Memory B cell (primary cell): Measurements from ENCODE around the gene CPT2.

Source experiments
- ATAC-seq: fragments of 150-1000 bp; cut with Tn5 transposase; 2 replicates; pipeline ENCODE4 v1.10.0; 2021; ENCODE audit warnings: low read depth, mild to moderate bottlenecking, moderate library complexity
- DNase-seq, 2 donors: peaks; one replicate each; pipeline ENCODE4 v3.0.0; 2022; ENCODE audit warnings: low spot score in 2 of 2
- H3K27ac Mint-ChIP-seq: one replicate; pipeline ENCODE4 v1.8.0; 2022; ENCODE audit warnings: mild to moderate bottlenecking, moderate library complexity, mixed read lengths
- H3K27me3 Mint-ChIP-seq: one replicate; pipeline ENCODE4 v1.8.0; 2022; ENCODE audit warnings: mixed read lengths
- H3K36me3 Mint-ChIP-seq: one replicate; pipeline ENCODE4 v1.8.0; 2022; ENCODE audit warnings: mild to moderate bottlenecking, mixed read lengths
- H3K4me1 Mint-ChIP-seq: one replicate; pipeline ENCODE4 v1.8.0; 2022; ENCODE audit warnings: mixed read lengths
- H3K4me3 Mint-ChIP-seq: one replicate; pipeline ENCODE4 v1.8.0; 2022; ENCODE audit warnings: mild to moderate bottlenecking, moderate library complexity, mixed read lengths
- H3K9me3 Mint-ChIP-seq: one replicate; pipeline ENCODE4 v1.8.0; 2022; ENCODE audit warnings: mixed read lengths

Gene CPT2

GRCh38 chr1:53214376-53214940 lies 17.8 kb downstream of the CPT2 start:
- DNase-seq (no peak), ATAC-seq (no peak)
- no peak overlapping the region for H3K4me3 Mint-ChIP-seq
- no peak overlapping the region for H3K27ac Mint-ChIP-seq
- H3K27me3 Mint-ChIP-seq = no peaks in the 10 kb centered on the region
- peaks cover under 1% of the 10 kb centered on the region for H3K4me1 Mint-ChIP-seq
- H3K36me3 Mint-ChIP-seq = peaks cover 35% of the 10 kb centered on the region
- no peaks in the 10 kb centered on the region for H3K9me3 Mint-ChIP-seq

- no peak for ATAC-seq
- H3K27me3 Mint-ChIP-seq = no peaks in the 10 kb centered on the region
- no peak overlapping the region for H3K4me3 Mint-ChIP-seq
- H3K4me1 Mint-ChIP-seq = peaks cover 14% of the 10 kb centered on the region
- no peaks in the 10 kb centered on the region for H3K9me3 Mint-ChIP-seq
- DNase-seq = no peak
- peaks cover 14% of the 10 kb centered on the region for H3K36me3 Mint-ChIP-seq
- H3K27ac Mint-ChIP-seq = peak overlapping the region; percentile 69
Measured at GRCh38 chr1:53218201-53218600, 21.6 kb downstream of the CPT2 start.

GRCh38 chr1:53219711-53220110 lies 23.1 kb downstream of the CPT2 start:
- Mint-ChIP-seq H3K4me3 (peak overlapping the region; percentile 93), H3K36me3 (peaks cover 9% of the 10 kb centered on the region)
- no peak for ATAC-seq

GRCh38 chr1:53220171-53220961 lies 23.7 kb downstream of the CPT2 start, which contains the start of gene CZIB:
TSS of gene CZIB (minus strand) at chr1:53220634. CDS start at chr1:53220575, 59 bp downstream.
- peak; percentile 90 for ATAC-seq
- no peaks in the 10 kb centered on the region for H3K27me3 Mint-ChIP-seq
- peak; percentile 91 to 98 for DNase-seq
- peak within 1 kb of the TSS; percentile 97 for H3K27ac Mint-ChIP-seq
- peaks cover 9% of the 10 kb centered on the region for H3K36me3 Mint-ChIP-seq
- peak within 1 kb of the TSS; percentile 93 for H3K4me3 Mint-ChIP-seq
- no peaks in the 10 kb centered on the region for H3K9me3 Mint-ChIP-seq
- H3K4me1 Mint-ChIP-seq = peaks cover 14% of the 10 kb centered on the region

More at GRCh38 chr1:53219711-53220110, 23.1 kb downstream of the CPT2 start:
- H3K27ac Mint-ChIP-seq = peak overlapping the region; percentile 97
- H3K4me1 Mint-ChIP-seq = peaks cover 14% of the 10 kb centered on the region
- no peaks in the 10 kb centered on the region for H3K27me3 Mint-ChIP-seq
- DNase-seq = no peak
- H3K9me3 Mint-ChIP-seq = no peaks in the 10 kb centered on the region

- DNase-seq (no peak), ATAC-seq (no peak)
- Mint-ChIP-seq H3K27ac (peak overlapping the region; percentile 97), H3K4me1 (peaks cover 14% of the 10 kb centered on the region), H3K36me3 (peaks cover 9% of the 10 kb centered on the region), H3K4me3 (peak overlapping the region; percentile 93), H3K9me3 (no peaks in the 10 kb centered on the region), H3K27me3 (no peaks in the 10 kb centered on the region)
Measured at GRCh38 chr1:53220962-53221286, 24.3 kb downstream of the CPT2 start.

- DNase-seq (no peak), ATAC-seq (no peak)
- H3K27ac Mint-ChIP-seq = peak overlapping the region; percentile 98
- H3K36me3 Mint-ChIP-seq = peaks cover 14% of the 10 kb centered on the region
- no peaks in the 10 kb centered on the region for H3K9me3 Mint-ChIP-seq
- no peaks in the 10 kb centered on the region for H3K27me3 Mint-ChIP-seq
- peak overlapping the region; percentile 99 for H3K4me3 Mint-ChIP-seq
- H3K4me1 Mint-ChIP-seq = peaks cover 20% of the 10 kb centered on the region
Measured at GRCh38 chr1:53237638-53238037, 41.0 kb downstream of the CPT2 start.

GRCh38 chr1:53238197-53239155 lies 41.9 kb downstream of the CPT2 start, which contains the start of gene MAGOH:
TSS of gene MAGOH (minus strand) at chr1:53238518. CDS start at chr1:53238448, 70 bp downstream.
- Mint-ChIP-seq H3K4me3 (peak within 1 kb of the TSS; percentile 99), H3K27me3 (no peaks in the 10 kb centered on the region), H3K27ac (peak within 1 kb of the TSS; percentile 98), H3K9me3 (no peaks in the 10 kb centered on the region), H3K4me1 (peaks cover 20% of the 10 kb centered on the region), H3K36me3 (peaks cover 11% of the 10 kb centered on the region)
- DNase-seq (peak; percentile 90 to 98), ATAC-seq (peak; percentile 98)

GRCh38 chr1:53241828-53242227 lies 45.2 kb downstream of the CPT2 start:
- DNase-seq (no peak), ATAC-seq (no peak)
- no peak overlapping the region for H3K27ac Mint-ChIP-seq
- H3K4me1 Mint-ChIP-seq = peaks cover 22% of the 10 kb centered on the region
- peaks cover 5% of the 10 kb centered on the region for H3K36me3 Mint-ChIP-seq
- H3K4me3 Mint-ChIP-seq = no peak overlapping the region
- H3K27me3 Mint-ChIP-seq = no peaks in the 10 kb centered on the region
- no peaks in the 10 kb centered on the region for H3K9me3 Mint-ChIP-seq

GRCh38 chr1:53242381-53242780 lies 45.8 kb downstream of the CPT2 start:
- Mint-ChIP-seq H3K27me3 (no peaks in the 10 kb centered on the region), H3K4me3 (no peak overlapping the region), H3K4me1 (peaks cover 23% of the 10 kb centered on the region), H3K27ac (no peak overlapping the region), H3K9me3 (no peaks in the 10 kb centered on the region), H3K36me3 (peaks cover 5% of the 10 kb centered on the region)
- DNase-seq = no peak
- no peak for ATAC-seq

GRCh38 chr1:53244141-53244540 lies 47.5 kb downstream of the CPT2 start:
- Mint-ChIP-seq H3K36me3 (no peaks in the 10 kb centered on the region), H3K27me3 (no peaks in the 10 kb centered on the region), H3K4me3 (no peak overlapping the region), H3K27ac (no peak overlapping the region), H3K4me1 (peaks cover 17% of the 10 kb centered on the region), H3K9me3 (no peaks in the 10 kb centered on the region)
- ATAC-seq (no peak), DNase-seq (no peak)

GRCh38 chr1:53246261-53247134 lies 49.9 kb downstream of the CPT2 start:
- peaks cover 17% of the 10 kb centered on the region for H3K4me1 Mint-ChIP-seq

GRCh38 chr1:53249706-53250105 lies 53.1 kb downstream of the CPT2 start:
- peaks cover 17% of the 10 kb centered on the region for H3K4me1 Mint-ChIP-seq
- no peaks in the 10 kb centered on the region for H3K9me3 Mint-ChIP-seq
- peaks cover 11% of the 10 kb centered on the region for H3K36me3 Mint-ChIP-seq
- no peak overlapping the region for H3K27ac Mint-ChIP-seq
- DNase-seq (no peak), ATAC-seq (no peak)
- no peaks in the 10 kb centered on the region for H3K27me3 Mint-ChIP-seq
- no peak overlapping the region for H3K4me3 Mint-ChIP-seq

More at GRCh38 chr1:53246261-53247134, 49.9 kb downstream of the CPT2 start:
- DNase-seq (no peak), ATAC-seq (peak; percentile 68)
- Mint-ChIP-seq H3K4me3 (no peak overlapping the region), H3K27me3 (no peaks in the 10 kb centered on the region), H3K9me3 (no peaks in the 10 kb centered on the region), H3K36me3 (peaks cover 11% of the 10 kb centered on the region), H3K27ac (no peak overlapping the region)

GRCh38 chr1:53250325-53250724 lies 53.7 kb downstream of the CPT2 start:
- Mint-ChIP-seq H3K36me3 (peaks cover 11% of the 10 kb centered on the region), H3K27me3 (no peaks in the 10 kb centered on the region), H3K4me3 (no peak overlapping the region), H3K27ac (no peak overlapping the region), H3K4me1 (peaks cover 15% of the 10 kb centered on the region), H3K9me3 (no peaks in the 10 kb centered on the region)
- DNase-seq = no peak
- no peak for ATAC-seq
